ENCODE measurements around the gene PITPNC1. TPM values are rescaled to one million over a fixed set of nuclear protein-coding genes. Genes with fewer than 3 reads are reported as not detected.

PITPNC1 gene
- polyA plus RNA-seq, 1 donor from 2014 or later = 18.8 TPM

GRCh38 chr17:67663457-67663856 lies 286.4 kb downstream of the PITPNC1 start:
- Histone ChIP-seq H3K4me3 (ENCODE audit: low read length) (no peak overlapping the region), H3K27ac (ENCODE audit: low read length) (no peak overlapping the region), H3K79me2 (replicated peaks; ENCODE audit: insufficient read depth, low read length) (no peaks in the 10 kb centered on the region), H3K9me3 (ENCODE audit: low read length) (no peaks in the 10 kb centered on the region), H4K20me1 (ENCODE audit: insufficient read depth) (no peaks in the 10 kb centered on the region), H3F3A (ENCODE audit: insufficient read depth, low read length, poor library complexity, severe bottlenecking) (no peaks in the 10 kb centered on the region), H2AFZ (ENCODE audit: low read depth, low read length) (no peak overlapping the region), H3K9ac (ENCODE audit: low read length) (no peak overlapping the region), H3K27me3 (ENCODE audit: insufficient read depth, low read depth, low read length) (no peaks in the 10 kb centered on the region), H3K36me3 (ENCODE audit: insufficient read depth, low read length) (no peaks in the 10 kb centered on the region), H3K9me2 (ENCODE audit: insufficient read depth, low read length) (no peaks in the 10 kb centered on the region), H3K4me2 (ENCODE audit: low read length) (no peak overlapping the region)
- TF ChIP-seq EP300 (conservative IDR thresholded peaks at IDR 0.05; ENCODE audit: poor library complexity, severe bottlenecking) (no peak), CTCF (IDR thresholded peaks at IDR 0.05; ENCODE audit: poor library complexity, severe bottlenecking) (no peak), TAF1 (IDR thresholded peaks at IDR 0.05; ENCODE audit: low read depth) (no peak), MXI1 (conservative IDR thresholded peaks at IDR 0.05; ENCODE audit: poor library complexity, severe bottlenecking) (no peak), REST (IDR thresholded peaks at IDR 0.05; ENCODE audit: borderline replicate concordance) (no peak), EZH2 (IDR thresholded peaks at IDR 0.05; ENCODE audit: borderline replicate concordance, insufficient read depth, low read length, poor library complexity, severe bottlenecking) (no peak), POLR2AphosphoS5 (IDR thresholded peaks at IDR 0.05) (no peak), RAD21 (conservative IDR thresholded peaks at IDR 0.05) (no peak), SMC3 (conservative IDR thresholded peaks at IDR 0.05; ENCODE audit: poor library complexity) (no peak)

GRCh38 chr17:67666028-67666427 lies 288.9 kb downstream of the PITPNC1 start:
- no peak overlapping the region for H2AFZ ChIP-seq (ENCODE audit: low read depth, low read length)
- no peaks in the 10 kb centered on the region for H3K9me2 ChIP-seq (ENCODE audit: insufficient read depth, low read length)

More at GRCh38 chr17:67666028-67666427, 288.9 kb downstream of the PITPNC1 start:
- H3K79me2 ChIP-seq (replicated peaks; ENCODE audit: insufficient read depth, low read length) = no peaks in the 10 kb centered on the region
- H3K9ac ChIP-seq (ENCODE audit: low read length) = no peak overlapping the region
- no peaks in the 10 kb centered on the region for H3K9me3 ChIP-seq (ENCODE audit: low read length)
- H3K36me3 ChIP-seq (ENCODE audit: insufficient read depth, low read length) = no peaks in the 10 kb centered on the region
- no peak overlapping the region for H3K4me2 ChIP-seq (ENCODE audit: low read length)
- no peak overlapping the region for H3K27ac ChIP-seq (ENCODE audit: low read length)
- no peaks in the 10 kb centered on the region for H3K27me3 ChIP-seq (ENCODE audit: insufficient read depth, low read depth, low read length)
- no peaks in the 10 kb centered on the region for H4K20me1 ChIP-seq (ENCODE audit: insufficient read depth)
- H3K4me3 ChIP-seq (ENCODE audit: low read length) = no peak overlapping the region
- no peaks in the 10 kb centered on the region for H3F3A ChIP-seq (ENCODE audit: insufficient read depth, low read length, poor library complexity, severe bottlenecking)
- TF ChIP-seq MXI1 (conservative IDR thresholded peaks at IDR 0.05; ENCODE audit: poor library complexity, severe bottlenecking) (no peak), REST (IDR thresholded peaks at IDR 0.05; ENCODE audit: borderline replicate concordance) (no peak), EP300 (conservative IDR thresholded peaks at IDR 0.05; ENCODE audit: poor library complexity, severe bottlenecking) (no peak), EZH2 (IDR thresholded peaks at IDR 0.05; ENCODE audit: borderline replicate concordance, insufficient read depth, low read length, poor library complexity, severe bottlenecking) (no peak), POLR2AphosphoS5 (IDR thresholded peaks at IDR 0.05) (no peak), RAD21 (conservative IDR thresholded peaks at IDR 0.05) (no peak), SMC3 (conservative IDR thresholded peaks at IDR 0.05; ENCODE audit: poor library complexity) (no peak), CTCF (IDR thresholded peaks at IDR 0.05; ENCODE audit: poor library complexity, severe bottlenecking) (no peak), TAF1 (IDR thresholded peaks at IDR 0.05; ENCODE audit: low read depth) (no peak)

All from neural cell (in vitro differentiated cells).